NOMO-1 (cell line): ENCODE data around the gene G0S2.

Experiments used
- DNase-seq, 2 experiments: peaks; one replicate each; lab custom pipeline; 2025; ENCODE audit not compliant: unreplicated experiment in 2 of 2; lab: John Stamatoyannopoulos, UW

The G0S2 gene

DNA sequence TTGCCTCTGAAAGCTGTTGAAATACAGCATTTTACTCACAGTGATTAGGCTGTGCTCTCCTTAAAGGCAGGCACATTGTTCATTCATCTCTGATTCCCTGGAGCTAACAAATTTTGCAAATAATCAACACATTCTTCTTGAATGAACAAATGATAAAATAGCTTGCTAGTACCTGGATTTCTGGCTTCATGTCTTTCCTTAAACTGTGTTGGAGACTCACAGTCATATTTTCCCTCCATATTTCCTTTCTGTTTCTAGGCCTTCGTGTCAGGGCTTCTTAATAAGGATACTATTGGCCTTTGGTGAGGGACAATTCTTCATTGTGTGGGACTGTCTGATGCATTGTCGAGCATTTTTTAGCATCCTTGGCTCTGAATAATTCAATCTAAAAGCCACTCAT, 39.1 kb downstream of the G0S2 start:
- no peak for DNase-seq

DNA sequence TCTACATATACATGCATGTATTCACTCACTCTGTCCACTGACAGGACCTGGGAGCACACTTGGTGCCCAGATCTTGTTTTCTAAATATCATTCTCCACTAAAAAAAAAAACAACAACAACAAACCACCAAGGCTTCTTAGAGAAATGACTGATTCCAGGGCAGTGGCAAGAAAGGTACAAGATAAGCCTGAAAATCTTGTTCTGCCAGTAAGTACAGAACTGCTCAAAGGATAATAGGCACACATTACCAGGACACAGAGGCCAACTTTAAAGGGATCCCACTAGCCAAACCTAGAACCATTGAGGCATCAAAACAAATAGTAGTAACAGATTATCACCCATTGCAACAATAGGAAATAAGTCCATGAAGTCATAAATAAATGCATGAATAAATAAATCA, 40.1 kb downstream of the G0S2 start:
- DNase-seq: no peak

DNA sequence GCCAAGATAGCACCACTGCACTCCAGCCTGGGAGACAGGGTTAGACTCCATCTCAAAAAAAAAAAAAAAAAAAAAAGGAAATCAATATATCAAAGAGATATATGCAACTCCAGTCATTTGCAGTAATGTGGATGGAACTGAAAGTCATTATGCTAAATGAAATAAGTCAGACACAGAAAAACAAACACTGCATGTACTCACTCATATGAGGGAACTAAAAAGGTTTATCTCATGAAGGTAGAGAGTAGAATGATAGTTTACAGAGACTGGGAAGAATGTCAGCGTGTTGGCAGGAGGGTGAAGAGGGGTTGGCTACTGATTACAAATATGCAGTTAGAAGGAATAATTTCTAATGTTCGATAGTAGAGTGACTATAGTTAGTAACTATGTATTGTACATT, 42.6 kb downstream of the G0S2 start:
- no peak for DNase-seq

- no peak for DNase-seq
These were observed 45.1 kb downstream of the G0S2 start for GRCh38 chr1:209720326-209720725.

- no peak for DNase-seq
These were observed 45.6 kb downstream of the G0S2 start for GRCh38 chr1:209720826-209721225.

GRCh38 chr1:209721323-209721722, 46.1 kb downstream of the G0S2 start:
- DNase-seq: no peak

GRCh38 chr1:209723265-209723664, 48.1 kb downstream of the G0S2 start:
- DNase-seq: no peak

DNA sequence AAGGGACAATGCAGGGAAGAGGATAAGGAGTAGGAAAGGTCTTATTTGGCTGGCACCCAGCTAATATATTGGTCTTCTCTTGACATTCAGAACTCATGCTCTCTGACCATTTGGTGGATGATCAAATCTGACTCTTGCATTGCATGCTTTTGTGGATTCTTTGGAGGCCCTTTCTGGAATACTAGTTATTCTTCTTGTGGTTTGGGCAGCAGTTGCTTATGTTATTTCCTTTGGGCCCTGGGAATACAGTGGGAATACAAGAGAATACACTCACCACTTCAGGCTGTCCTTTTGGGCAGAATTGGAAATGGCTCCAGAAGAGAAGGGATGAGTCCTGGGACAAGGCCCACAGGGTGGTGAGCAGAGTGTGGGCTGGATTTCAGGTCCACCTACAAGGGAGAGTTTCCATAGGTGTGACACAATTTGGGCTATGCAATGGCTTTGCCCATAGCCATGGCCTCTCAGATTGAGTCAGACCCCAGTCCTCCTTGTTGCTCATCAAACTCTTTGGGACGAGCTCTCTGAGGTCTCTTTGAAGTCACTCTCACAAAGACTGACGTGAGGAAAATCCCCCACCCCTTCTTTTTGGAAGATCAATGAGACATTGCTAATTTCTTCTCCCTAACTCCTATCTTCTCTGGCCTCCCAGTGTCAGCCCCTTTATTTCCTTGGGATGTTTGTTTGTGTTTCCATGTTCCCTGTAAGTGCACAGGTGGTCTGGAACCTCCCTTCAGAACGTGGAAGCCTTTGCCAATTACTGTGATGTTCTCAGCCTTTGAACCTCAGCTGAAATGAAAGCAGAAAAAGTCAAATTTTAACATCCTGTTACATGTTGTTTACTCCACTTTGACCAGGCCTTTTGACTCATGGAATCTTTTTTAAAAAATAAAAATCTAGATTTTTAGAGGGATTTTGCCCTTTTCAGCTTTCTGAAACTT, 48.8 kb downstream of the G0S2 start:
- DNase-seq: no peak
